GM18951 (cell line): ENCODE data around the gene DMPK.

Experiments
- POLR2A ChIP-seq: IDR thresholded peaks from 4 replicates; pipeline ENCODE4 v1.6.1; 2011; ENCODE audit warnings: mild to moderate bottlenecking; ENCODE audit not compliant: insufficient read length, insufficient read depth; ENCODE audit errors: extremely low read depth
- in situ Hi-C: fragments of 300-500 bp; cut with MboI; formaldehyde crosslinking; loops from one replicate; pipeline ENCODE4 v1.12.0; 2022; ENCODE audit warnings: low sequenced_read_pairs, mixed read lengths, inconsistent platforms; ENCODE audit not compliant: unreplicated experiment

The DMPK gene

DNA sequence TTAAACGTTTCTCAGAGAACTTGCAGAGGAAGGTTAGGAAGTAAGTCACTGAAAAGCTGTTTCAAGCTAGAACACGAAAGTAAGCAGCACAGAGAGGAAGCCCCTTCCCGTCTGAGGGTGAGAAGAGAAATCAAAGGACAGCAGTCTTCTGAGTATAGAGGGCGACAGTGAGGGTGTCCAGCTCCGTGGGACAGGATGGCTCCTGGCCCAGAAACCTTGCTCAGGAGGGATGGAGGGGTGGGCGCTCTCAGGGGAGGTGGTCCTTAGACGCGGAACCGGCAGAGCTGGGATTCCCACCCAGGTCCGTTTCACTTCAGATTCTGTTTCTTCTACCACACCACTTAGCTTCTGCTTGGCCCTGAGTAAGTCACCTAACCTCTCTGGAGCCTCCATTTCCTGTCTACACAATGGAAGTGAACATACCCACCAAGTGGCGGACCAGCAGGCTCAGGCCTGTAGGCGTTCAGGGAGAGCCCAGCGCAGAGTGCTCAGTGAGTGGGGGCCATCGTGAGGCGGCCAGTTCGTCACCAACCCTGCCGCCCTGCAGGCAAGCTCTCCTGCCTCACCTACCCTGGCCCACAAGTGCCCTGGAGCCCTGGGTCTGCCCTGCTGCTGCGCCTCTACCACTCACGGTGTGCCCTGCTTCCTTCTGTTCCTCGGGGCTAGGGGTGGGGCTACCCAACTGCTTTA is 38.3 kb upstream of the DMPK start:
- in situ Hi-C loops = no loop called here
- no peak for TF ChIP-seq POLR2A

DNA sequence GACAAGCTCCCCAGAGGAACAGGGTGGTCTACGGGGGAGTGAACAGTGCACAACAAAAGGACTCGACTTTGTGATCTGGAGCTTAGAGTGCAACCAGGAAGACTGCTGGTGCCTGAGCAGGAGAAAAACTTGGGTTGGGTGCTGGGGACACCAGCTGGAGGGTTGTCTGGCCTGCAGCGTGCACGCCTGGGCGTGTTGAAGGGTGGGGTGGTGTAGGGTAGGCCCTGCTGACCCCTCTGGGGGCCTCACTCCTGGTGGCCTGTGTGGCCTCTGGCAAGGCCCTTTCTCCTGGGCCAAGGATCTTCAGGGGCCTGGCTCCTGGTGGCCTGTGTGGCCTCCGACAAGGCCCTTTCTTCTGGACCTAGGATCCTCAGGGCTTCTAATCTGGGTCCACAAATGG is 37.5 kb upstream of the DMPK start:
- in situ Hi-C loops = no loop called here
- no peak for TF ChIP-seq POLR2A

- in situ Hi-C loops = no loop called here
- no peak for TF ChIP-seq POLR2A
These were observed 35.5 kb upstream of the DMPK start for GRCh38 chr19:45817725-45818301.

GRCh38 chr19:45817010-45817724 is 34.9 kb upstream of the DMPK start:
- in situ Hi-C loops = no loop called here
- TF ChIP-seq POLR2A = no peak

DNA sequence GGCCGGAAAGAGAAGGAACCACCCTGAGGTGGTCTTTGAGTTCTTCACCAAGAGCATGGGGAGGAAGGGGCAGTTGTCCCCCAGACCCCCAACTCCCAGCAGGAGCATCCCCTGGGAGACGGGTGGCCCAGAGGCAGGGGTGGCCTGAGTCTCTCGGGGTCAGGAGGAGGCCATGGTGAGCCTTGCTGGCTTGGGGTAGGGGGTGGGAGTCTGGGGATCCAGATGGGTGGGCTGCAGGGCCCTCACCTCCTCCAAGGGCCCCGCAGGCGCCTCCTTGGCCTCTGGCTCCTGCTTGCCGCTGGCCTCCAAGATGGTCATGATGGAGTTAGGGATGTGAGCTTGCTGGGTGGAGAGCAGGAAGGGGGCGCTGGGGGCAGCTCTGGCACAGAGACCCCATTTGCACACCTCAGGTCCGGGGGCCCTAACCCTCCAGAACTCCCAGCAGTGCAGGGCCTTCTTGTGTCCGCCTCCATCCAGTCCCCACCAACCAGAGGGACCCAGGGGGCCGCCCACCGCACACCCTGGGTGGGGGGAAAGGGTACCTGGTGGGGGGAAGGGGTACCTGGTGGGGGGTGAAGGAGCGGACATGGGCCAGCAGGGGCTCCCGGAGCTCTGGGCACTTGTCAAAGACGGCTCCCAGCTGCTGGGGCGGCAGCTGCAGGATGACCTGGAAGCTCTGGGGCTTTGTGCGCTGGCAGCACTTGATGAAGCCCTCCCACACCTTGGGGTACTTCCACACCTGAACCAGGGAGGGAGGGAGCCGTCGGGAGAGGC is 34.1 kb upstream of the DMPK start:
- in situ Hi-C loops = no loop called here
- peak; percentile 8 for TF ChIP-seq POLR2A

DNA sequence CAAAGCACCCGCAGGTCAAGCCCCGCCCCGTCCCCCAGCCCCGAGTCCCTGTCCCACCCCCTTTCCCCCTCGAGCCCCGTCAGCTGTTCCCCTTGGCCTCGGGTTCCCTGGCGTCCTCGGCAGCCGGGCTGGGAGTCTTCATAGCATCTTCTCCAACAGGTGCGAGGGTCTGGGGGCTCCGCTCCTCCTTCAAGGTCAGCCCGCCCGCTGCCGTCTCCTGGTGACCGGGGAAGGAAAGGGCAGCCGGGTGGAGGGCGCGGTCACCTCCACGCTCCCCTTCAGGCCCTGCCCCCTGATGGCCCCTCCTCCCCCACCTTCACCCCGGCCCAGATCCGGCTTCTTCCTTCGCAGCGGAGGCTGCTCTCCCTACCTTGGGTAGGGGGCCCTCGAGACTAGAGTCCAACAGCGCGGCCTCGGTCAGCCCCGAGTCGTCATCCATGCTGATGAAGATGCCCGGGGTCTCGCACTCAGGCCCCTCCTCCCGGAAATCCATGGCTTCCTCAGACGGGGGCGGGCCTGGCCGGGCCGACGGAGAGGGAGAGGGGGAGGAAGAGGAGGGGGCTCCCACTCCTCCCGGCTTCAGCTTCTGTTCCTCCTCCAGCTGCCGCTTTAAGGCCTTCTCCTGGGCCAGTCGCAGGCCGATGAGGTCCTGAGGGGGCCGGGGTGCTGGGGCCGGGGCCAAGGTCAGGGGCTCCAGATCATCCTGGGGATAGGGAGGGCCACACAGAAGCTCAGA is 33.4 kb upstream of the DMPK start:
- in situ Hi-C loops = no loop called here
- TF ChIP-seq POLR2A = no peak

DNA sequence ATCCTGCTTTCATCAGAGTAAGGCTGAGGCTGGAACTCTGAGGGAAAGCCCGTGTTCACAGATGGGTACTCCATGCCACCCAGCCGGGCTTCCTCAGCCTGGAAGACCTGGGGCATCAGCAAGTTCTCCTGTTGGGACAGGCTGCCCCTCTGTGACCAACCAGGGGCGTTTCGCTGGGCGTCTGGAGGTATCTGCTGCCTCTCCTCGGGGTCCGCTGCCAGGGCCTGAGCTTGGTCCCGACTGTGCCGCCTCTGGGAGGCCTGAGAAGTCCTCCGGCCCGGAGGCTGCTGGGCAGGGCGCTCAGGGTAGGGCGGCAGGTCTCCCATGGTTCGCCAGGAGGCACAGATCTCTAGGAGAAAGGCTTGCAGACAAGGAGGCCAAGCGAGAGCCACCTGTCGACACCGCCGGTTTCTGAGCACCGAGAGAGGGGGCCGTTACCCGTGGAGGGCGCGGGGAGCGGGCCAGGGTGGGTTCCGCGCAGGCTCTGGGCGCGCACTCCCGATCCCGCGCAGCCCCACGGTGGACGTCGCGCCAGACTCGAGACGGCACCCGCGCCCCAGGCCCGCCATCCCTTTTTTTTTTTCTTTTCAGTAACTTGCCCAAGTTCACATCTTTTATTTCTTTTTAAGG is 32.7 kb upstream of the DMPK start, which contains the start of gene RSPH6A:
TSS of gene RSPH6A (minus strand) at position 458 of the 630 bp plus-strand sequence. CDS start at position 326, 132 bp downstream.
- no peak for TF ChIP-seq POLR2A
- in situ Hi-C loops = no loop called here

GRCh38 chr19:45814166-45814780 is 32.0 kb upstream of the DMPK start:
- in situ Hi-C loops = no loop called here
- no peak for TF ChIP-seq POLR2A

DNA sequence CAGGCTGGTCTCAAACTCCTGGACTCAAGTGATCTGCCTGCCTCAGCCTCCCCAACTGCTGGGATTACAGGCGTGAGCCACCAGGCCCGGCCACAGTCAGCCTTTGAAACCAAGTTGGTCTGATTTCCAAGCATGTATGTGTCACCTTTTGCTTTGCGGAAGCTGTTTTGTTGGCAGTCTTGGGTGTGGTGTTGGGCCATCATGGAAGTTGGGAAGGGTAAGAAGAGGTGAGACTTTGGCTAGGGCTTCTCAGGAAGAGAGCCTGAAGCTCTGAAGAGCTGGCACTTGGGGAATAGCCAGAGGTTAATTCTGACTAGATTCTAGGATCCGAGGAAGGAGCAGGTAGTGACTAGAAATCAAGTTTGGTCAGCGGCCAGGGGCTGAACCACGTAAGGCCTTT is 30.0 kb upstream of the DMPK start:
- no peak for TF ChIP-seq POLR2A
- in situ Hi-C loops = no loop called here

DNA sequence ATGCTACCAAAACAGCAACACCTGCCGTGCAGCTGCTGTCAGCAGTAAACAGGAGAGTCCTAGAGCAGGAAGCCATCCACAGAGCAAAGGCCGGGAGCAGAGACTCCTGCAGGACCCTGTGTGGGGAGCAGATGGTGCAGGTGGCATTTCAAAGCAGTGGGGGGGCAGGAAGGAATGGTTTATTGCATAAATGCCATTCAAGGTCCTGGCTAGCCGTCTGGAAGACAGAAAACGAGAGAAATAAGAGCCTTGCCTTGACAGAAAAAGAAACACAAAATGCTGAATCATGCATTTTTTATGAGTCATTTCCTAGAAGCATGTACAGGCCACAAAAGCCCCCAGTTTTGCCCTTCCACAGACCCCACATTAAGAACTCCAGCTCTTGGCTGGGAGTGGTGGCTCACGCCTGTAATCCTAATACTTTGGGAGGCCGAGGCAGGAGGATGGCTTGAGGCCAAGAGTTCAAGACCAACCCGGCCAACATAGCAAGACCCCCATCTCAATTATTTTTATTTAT is 27.4 kb upstream of the DMPK start:
- in situ Hi-C loops = no loop called here
- no peak for TF ChIP-seq POLR2A

DNA sequence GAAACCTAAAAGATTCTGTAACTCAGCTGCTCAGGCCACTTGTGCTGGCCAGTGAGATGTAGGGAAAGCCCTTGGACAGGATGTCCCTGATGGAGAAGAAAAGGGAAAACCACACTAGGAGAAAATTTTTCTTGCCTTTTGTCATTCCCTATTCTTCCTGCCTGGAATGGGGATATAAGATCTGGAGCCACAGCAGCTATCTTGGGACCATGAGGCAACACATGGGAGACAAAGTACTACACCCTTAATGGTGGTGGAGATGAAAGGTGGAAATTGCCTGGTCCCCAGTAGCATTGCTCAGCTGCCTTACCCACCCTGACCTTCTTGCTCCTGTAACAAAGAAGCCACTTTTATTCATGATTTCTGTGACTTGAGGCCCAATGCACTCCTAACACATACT is 23.4 kb upstream of the DMPK start:
- no peak for TF ChIP-seq POLR2A
- in situ Hi-C loops = no loop called here

DNA sequence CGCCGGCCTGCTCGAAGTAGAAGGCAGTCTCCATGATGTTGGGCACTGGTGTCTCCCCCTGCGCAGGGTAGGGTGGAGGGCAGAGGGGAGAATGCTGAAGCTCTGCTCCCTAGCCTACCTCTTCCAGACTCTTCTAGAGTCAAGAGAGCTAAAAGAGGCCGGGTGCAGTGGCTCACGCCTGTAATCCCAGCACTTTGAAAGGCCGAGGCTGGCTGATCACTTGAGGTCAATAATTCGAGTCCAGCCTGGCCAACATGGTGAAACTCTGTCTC is 22.6 kb upstream of the DMPK start:
- in situ Hi-C loops = no loop called here
- no peak for TF ChIP-seq POLR2A
